CD4-positive, alpha-beta T cell treated with Interleukin-17A for 4 hours (primary cell): Measurements from ENCODE around the gene GABBR2.

Experiments used
- DNase-seq: peaks from one replicate; pipeline ENCODE4 v3.0.0-alpha.2; 2020; ENCODE audit warnings: mixed read lengths

GABBR2 gene

DNA sequence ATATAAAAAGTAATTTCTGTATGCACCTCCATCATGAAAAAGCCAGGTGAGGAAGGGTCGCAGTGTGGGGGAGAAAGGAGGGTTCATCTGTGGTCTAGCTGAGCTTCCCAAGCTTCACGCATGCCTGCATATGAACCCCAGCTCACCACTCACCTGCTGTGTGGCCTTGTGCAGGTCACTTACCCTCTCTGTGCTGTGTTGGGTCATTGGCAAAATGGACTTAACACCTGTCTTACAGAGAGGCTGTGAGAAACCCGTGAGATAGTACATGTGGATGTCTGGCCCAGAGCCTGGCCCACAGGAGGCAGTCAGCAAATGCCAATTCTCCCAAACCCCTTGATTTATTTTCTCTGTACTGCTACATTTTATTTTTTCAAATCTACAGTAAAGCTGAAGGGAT lies 88.9 kb downstream of the GABBR2 start:
- DNase-seq = no peak

DNA sequence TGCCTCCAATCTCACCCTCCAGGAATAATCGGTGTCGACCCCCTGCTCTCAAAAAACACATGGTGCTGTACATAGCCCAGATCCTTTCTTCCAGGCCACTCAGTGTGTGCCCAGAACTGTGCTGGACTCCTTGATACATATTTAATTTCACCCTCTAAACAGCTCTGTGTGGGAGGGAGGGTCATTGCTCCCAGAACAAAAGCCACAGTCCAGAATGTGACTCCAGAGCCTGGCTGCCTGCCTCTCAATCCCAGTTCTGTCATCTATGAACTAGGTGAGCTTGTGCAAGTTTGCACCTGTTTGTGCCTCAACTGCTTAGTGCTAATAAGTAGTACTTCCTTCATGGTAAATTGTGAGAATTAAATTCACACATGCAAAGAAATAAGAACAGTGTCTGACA lies 93.1 kb downstream of the GABBR2 start:
- no peak for DNase-seq

DNA sequence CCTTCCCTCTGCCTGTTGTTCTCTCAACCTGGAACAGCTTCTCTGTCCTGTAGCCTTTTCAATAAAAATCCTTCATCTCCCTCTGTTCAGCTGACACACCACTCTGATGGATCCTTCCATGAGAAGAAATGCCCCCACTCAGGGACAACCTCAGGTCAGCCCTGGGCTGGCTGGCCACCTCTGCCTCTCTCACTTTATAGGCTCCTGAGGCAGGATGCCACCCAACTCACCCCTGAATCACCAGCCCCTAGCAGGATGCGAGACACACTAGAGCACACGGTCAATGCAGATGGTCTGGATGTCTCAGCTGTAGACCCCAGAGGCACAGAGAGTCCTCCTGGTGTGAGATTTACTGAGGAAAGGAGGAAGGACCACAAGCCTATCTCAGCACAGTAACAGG lies 93.8 kb downstream of the GABBR2 start:
- no peak for DNase-seq

DNA sequence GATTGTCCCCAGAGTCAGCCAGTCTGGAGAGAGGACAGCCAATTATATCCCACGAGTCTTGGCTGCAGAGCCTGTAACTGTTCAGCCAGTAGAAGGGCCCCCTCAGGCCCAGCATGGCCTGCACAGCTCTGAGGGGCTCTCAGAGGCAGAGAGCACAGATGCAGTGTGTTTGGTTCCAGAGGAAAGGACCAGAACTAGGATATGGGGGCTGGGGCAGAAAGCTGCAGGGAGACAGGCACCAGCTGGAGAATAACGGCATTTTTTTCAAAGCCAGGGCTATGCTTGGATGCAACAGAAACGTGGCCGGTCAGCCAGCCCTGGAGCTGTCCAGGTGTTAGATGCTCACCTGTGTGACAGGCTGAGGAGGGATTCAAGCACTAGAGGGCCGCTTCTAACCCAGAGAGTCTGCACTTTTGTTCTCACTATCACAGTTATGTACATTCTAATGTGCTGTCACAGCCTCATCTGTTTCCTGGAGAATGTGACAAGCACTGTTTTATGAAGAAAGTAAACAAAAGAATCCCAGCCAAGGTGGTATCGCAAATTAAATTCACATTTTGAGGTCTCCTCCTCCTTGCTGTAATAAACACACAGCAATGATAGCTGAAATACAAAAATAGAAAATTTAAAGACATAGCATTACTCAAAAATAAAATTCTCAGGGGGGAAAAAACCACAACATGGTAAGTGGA lies 96.5 kb downstream of the GABBR2 start:
- no peak for DNase-seq

DNA sequence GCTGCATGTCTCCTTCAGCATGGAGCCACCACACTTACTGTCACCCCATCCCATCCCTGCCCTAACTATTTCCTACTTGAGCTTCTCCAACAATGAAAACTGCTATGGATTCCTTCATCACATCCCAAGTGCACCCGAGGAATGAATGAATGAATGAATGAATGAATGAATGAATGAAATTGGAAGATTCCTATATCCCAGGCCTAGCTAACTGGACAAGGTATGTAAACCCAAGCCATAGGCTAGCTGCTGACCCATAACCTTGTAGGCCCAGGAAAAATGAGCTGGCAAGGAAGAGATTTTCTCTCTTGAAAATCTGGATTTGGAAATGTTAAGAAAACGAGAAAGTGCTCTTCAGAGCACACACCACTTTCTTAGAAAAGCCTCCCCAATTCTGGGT lies 97.4 kb downstream of the GABBR2 start:
- no peak for DNase-seq

DNA sequence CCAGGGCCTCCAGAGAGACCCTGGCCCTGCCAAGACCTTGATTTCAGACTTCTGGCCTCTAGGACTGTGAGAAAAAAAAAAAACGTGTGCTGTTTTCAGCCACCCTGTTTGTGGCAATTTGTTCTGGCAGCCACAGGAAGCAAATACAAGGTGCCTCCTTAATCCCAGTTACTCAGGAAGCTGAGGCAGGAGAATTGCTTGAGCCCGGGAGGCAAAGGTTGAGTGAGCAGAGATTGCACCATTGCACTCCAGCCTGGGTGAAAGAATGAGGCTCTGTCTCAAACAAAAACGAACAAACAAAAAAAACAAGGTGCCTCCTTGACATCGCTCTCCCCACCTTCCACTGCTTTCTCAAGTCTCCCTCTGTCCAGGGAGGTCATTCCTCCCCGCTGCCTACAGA lies 98.0 kb downstream of the GABBR2 start:
- no peak for DNase-seq

DNA sequence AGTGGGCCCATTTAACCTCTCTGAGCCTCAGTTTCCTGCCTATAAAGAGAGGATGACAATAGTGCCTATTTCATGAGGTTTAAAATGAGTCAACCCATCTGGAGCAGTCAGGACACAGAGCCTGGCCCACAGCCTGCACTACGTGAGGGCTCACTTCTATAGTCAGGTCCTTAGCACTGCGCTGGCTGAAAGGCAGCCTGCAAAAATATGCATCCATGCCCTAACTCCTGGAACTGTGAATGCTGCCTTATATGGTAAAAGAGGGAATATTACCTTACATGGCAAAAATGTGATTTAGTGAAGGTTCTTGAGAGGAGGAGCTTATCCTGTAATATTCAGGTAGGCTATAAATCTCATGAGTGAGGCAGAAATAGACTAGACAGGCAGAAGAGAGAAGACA lies 98.5 kb downstream of the GABBR2 start:
- DNase-seq = no peak

DNA sequence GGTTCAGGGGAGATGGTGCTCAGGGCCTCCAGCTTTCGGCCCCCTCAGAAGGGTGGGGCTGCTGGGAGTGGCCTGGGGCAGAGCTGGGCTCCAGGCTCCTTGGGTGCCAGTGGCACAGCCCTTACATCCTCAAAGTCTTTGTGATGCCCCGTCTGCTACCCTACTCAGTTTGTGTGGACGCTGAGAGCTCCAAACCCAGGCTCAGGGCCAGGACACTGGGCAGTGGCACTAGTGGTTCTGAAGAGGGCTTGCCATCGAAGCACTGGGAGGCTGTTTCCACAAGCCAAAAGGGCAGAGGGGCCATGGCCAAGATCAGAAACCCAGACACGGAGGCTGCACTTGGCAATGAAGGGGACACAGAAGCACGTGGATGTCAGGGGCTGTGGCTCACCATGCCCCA lies 99.1 kb downstream of the GABBR2 start:
- DNase-seq = no peak

DNA sequence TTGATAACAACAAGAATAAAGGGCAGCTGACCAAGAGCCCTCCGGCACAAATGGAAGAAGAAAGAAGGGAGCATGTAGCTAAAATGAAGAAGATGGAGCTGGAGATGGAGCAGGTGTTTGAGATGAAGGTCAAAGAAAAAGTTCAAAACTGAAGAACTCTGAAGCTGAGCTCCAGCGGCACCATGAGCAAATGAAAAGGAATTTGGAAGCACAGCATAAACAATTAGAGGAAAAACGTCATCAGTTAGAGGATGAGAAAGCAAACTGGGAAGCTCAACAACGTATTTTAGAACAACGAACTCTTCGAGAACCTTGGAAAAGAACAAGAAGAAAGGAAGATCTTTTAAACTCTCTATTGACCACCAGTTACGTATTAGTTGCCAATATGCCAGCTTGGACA lies 100.9 kb downstream of the GABBR2 start:
- no peak for DNase-seq

DNA sequence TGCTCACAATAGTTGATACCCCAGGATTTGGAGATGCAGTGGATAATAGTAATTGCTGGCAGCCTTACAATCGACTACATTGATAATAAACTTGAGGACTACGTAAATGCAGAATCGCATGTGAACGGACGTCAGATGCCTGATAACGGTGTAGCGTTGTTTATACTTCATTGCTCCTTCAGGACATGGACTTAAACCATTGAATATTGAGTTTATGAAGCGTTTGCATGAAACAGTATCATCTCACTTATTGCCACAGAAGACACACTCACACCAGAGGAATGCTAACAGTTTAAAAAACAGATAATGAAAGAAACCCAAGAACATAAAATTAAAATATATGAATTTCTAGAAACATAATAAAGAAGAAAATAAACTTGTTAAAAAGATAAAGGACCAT lies 101.6 kb downstream of the GABBR2 start:
- no peak for DNase-seq

DNA sequence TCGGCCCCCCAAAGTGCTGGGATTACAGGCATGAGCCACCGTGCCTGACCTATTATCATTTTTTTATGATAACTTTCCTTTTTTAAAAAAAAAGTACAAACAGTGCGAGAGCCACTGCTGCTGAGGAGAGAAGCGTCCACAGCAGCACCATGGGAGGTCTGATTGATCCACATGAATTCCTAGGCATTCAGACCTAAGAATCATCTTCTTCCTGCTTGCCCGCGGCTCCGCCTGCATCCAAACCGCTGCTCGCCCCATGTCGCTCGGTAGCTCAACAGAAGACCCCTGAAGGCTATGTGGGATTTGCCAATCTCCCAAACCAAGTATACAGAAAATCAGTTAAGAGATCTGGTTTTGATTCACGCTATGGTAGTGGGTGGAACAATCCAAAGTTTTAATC lies 102.0 kb downstream of the GABBR2 start:
- DNase-seq = no peak

DNA sequence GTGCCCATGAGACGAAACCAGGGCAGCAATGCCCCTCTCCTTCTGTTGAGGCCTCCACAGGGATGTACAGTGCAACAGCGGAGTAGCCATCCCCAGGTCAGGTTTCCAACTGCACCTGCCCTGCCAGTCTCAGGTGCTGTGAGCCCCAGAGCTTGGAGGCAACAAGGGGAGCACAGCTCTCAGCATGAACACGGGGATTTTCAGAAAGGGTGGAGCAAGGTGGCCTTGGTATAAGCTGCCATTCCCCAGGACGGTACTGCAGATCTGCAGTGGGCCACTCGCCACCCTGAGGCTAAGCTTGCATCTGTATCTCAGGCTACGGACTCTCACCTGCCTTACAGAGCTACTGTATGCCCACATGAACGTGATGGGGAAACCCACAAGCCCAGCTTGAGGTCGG lies 103.6 kb downstream of the GABBR2 start:
- no peak for DNase-seq

DNA sequence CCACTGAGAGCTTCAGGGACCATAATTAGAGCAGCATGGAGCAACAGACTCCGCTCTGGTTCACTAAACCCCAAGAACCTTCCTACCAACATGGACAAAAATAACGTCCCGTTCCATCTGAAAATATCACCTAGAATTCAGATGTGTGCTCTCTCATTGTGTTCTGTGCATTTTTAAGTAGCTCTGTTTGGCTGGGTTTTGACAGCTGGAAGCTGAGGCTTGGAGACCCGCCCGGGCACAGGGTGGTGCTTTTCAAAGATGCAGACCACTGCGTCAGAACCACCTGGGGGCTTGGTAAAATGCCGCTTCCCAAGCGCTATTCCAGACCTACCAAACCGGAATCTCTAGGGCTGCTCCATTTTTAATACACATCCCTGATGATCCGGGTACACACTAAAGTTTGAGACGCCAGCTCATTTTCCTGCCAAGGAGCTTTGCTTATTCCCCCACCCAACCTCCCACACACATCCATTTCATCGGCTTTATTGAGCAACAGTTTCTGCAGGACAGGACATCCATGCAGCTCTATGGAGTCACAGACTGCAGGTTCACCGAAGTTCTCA lies 104.8 kb downstream of the GABBR2 start:
- DNase-seq = no peak

DNA sequence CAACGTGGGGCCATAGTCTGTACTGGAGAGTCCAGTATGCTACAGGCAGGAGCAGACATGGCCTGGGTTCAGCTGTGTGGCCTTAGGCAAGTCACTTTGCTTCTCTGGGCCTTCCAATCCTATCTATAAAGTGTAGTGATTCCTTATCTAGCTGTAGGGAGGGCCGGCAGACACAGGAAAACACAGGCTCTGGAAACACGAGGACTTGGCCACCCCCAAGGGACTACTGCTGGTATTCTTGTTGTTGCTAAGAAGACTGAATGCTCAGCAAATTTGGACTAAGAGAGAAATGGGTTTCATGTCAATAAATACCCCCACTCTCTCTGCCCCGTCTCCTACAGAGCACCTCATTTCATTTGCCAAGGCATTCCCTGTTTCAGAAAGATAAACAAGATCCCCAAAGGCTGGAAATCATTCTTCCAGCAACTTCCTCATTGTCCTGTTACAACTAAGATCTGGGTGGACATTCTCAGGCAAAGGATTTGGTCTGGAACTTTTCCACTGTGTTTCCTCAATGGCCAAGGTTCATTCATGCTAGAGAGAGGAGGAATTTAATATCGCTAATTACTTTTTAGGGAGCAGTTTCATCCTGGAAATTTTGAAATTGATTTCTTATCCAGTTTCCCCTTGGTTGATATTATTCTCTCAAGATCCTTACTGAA lies 105.8 kb downstream of the GABBR2 start:
- no peak for DNase-seq

DNA sequence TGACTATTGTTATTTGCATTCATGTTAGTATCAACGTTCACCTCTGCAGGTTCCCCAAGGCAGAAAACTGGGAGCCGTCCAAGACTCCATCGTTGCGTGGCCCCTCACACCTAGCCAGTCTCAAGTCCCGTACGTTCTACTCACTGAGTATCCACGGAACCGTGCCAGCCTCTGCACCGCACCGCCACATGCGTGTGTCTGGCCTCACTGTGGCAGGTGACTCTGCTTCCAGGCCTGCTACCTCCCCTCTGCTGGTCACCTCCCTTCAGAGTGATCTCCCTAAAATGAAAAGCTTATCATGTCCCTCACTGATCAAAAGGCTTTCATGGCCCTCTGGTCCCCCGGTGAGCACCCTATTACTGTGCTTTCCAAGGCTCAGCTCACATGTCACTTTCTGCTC lies 108.1 kb downstream of the GABBR2 start:
- no peak for DNase-seq

DNA sequence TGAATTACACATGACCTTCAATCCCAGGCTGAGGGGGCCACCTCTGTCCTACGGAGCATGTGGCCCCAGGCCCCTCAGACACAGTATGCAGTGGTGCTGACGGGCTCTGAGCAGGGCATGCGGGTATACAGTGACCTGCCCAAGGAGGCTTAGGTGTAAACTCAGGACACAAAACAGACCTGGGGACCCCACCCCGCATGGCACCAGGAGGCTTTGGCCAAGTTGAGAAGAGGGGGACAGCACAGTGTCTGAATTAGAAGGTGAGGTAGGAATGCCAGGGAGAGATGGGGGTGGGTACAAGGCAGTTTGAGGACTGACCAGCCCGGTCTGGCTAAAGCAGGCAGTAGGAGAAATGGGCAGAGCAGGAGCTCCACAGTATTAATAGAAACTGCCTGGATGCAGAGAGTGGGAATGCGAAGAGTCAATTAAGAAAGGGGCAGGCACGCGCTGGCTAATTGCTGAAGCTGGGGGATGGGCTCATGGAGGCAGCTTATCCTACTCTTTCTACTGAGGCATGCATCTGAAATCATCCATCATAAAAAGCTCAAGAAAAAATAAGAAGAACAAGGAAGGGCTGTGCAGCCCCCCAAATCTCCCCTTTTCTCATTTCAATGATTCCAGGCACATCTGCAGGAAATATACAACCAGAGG lies 109.0 kb downstream of the GABBR2 start:
- DNase-seq = no peak

DNA sequence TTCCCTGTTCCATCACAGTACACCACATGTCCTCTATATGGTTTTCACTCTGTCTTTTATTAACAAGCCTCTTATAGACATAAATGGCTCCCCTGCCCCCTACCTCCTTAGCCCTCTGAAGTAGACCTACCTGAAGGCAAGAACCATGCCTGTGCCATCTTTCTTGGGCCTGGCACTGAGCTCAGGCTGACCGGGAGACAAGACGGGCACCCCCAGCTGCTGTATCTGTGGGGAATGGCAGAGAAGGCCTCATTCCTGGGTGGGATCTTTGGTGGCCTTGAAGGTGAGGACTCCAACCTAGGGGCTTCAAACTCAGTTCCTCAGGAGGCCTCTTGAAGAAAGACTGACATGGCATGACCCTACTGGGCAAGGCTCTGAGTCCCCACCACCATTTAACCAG lies 109.9 kb downstream of the GABBR2 start:
- DNase-seq = no peak

DNA sequence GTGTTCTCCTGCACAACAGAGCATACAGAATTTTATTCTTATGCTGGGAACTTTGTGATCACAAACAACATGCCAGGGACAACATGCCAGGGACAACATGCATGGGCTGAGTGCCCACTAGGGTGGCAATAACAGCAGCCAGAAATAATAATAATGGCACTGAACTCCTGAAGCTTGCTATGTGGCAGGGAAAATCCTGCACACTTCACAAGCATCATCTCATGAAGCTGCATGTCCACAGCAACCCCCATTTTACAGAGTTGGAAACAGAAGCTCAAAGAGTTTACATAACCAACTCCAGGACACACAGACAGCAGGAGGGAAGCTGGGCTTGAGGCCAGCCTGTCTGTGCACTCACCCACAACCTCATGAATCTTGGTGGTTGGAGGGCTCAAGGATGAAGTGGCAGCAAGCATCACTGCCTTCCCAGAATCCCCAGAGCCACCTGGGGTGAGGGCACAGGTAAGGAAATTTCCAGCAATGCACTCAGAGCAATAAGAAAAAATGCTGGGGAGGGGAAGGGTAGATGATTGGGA lies 111.4 kb downstream of the GABBR2 start:
- no peak for DNase-seq

DNA sequence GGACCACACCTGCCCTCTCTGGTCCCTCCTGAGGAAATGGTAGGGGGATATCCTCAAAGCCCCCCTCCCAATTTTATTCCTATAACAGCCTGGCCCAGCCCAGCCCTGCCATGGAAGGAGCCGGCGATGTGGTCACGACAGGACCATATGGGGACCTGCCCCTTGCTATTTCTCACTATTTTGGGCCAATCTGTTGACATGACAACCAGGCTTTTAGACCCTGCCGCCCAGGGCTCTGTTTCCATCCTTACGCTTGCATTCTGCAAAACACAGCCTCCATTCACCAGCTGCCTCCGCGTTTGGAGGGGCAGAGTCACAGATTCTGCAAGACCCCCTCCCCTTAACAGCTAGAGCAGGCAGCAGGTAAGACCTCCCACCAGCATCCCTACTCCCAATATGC lies 112.2 kb downstream of the GABBR2 start:
- no peak for DNase-seq

DNA sequence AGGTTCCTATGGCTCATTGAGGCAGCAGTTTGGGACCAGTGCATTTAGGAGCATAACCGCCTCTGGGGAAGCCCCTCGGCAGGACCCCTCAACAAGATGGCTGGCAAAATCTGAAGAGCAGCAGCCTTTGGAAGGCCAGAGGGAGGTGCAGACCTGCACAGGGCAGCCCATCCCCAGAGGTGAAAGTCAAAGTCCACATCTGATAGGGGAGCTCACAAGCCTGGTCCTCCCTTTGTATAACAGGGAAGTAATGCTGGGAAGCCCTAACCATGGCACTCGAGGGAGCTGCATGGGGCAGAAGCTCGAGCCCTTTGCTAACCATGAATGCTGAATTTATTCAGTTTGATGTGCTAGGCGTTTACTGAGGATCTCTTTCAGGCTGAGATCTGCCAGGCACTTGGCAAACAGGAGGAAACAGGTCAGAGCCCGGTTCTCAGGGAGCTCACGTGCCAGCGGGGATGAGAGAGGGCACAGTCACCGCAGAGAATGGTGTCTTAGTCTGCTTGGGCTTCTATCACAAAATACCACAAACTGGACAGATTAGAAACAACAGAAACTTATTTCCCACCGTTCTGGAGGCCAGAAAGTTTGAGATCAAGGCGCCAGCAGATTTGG lies 114.1 kb downstream of the GABBR2 start:
- no peak for DNase-seq

DNA sequence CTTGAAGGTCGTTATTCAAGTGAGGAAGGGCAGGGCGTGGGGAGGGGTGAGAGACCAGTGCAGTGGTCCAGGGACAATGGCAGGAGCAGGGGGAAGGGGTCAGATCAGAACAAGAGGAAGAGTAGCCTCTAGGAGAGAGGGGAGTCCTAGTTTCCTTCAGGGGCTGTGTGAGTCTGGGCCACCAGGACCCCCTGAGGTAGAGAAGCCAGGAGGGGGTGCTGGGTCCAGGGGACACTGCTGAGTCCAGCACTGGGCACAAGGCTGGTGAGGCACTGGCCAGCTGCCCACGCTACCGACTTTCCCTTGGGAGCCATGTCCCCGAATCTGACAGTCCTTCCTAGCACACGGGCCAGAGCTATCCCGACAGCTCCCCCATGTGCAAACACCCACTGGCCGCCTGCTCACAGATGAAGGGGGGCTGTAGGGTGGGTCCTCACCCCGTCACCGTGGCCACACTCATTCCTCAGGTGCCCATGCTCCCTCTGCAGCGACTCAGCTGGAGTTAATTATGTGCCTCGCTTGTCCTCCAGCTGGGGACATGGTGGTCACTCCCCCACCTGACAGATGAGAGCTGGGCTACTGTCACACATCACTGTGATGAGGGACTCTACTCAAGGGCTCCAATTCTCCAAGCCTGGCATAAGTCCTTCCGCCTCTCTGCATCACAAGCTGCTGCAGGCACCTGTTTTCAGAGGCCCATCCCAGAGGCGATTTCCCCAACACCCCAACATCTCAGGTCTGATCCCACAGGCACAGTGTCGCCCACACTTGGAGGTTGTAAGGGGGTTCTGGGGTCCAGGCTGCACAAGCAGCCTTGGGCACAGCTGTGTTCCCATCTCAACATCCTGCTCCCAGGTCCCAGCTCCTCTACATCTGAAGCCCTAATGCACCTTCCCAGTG lies 115.1 kb downstream of the GABBR2 start:
- no peak for DNase-seq

DNA sequence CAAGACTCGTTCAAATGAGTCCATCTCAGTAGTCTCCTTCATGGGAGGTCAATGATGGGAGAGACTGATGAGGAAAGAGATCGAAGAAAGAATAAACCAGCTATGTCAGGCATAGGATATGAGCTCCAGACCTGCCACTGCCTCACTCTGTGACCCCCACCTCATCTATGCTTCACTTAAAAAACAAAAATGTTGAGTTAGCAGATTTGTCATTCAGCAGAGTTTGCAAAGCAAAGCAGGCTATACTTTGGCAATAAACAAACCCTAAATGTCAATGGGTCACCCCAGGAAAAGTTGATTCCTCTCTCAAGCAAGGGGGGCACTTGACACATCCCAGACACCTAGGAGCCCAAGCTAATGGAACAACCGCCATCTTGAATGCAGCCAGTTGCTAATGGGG lies 117.0 kb downstream of the GABBR2 start:
- DNase-seq = no peak
